ENCODE results near the gene DUSP6. TPM values are rescaled to one million over a fixed set of nuclear protein-coding genes. Genes with fewer than 3 reads are reported as not detected.

The DUSP6 gene
- total and polyA plus RNA-seq, 5 donors from 2014 or later, result 8.8 to 27.1 (median 14.1) TPM

GRCh38 chr12:89379839-89380467, 27.7 kb upstream of the DUSP6 start:
- H3K27me3 Mint-ChIP-seq, result no peaks in the 10 kb centered on the region
- Histone ChIP-seq H3K36me3 (ENCODE audit: control insufficient read depth, insufficient read depth, low read length) (no peaks in the 10 kb centered on the region), H3K27me3 (ENCODE audit: control insufficient read depth, insufficient read depth, low read length) (no peaks in the 10 kb centered on the region), H3K27ac (ENCODE audit: insufficient read depth, low read length, poor library complexity, severe bottlenecking) (no peak overlapping the region), H3K4me3 (ENCODE audit: low read depth, low read length) (no peak overlapping the region), H3K4me1 (ENCODE audit: control insufficient read depth, insufficient read depth, low read length, poor library complexity, severe bottlenecking) (no peaks in the 10 kb centered on the region), H3K9me3 (ENCODE audit: control insufficient read depth in 2 of 2, low read length in 2 of 2) (no peaks in the 10 kb centered on the region)
- H3K4me3 Mint-ChIP-seq, result no peak overlapping the region
- DNase-seq, result no peak
- H3K36me3 Mint-ChIP-seq, result no peaks in the 10 kb centered on the region
- H3K4me1 Mint-ChIP-seq, result peaks cover 10 to 33% (median 13%) of the 10 kb centered on the region in 4 donors
- H3K27ac Mint-ChIP-seq, result no peak overlapping the region
- no peak for ATAC-seq (ENCODE audit: low read depth in 2 of 2)
- no peaks in the 10 kb centered on the region for H3K9me3 Mint-ChIP-seq

GRCh38 chr12:89379148-89379838, 27.0 kb upstream of the DUSP6 start:
- Mint-ChIP-seq H3K9me3 (no peaks in the 10 kb centered on the region), H3K4me3 (no peak overlapping the region), H3K36me3 (no peaks in the 10 kb centered on the region), H3K4me1 (peaks cover 10 to 28% (median 13%) of the 10 kb centered on the region in 4 donors), H3K27ac (no peak overlapping the region), H3K27me3 (no peaks in the 10 kb centered on the region)
- Histone ChIP-seq H3K36me3 (ENCODE audit: control insufficient read depth, insufficient read depth, low read length) (no peaks in the 10 kb centered on the region), H3K27me3 (ENCODE audit: control insufficient read depth, insufficient read depth, low read length) (no peaks in the 10 kb centered on the region), H3K9me3 (ENCODE audit: control insufficient read depth in 2 of 2, low read length in 2 of 2) (no peaks in the 10 kb centered on the region), H3K4me3 (ENCODE audit: low read depth, low read length) (no peak overlapping the region), H3K4me1 (ENCODE audit: control insufficient read depth, insufficient read depth, low read length, poor library complexity, severe bottlenecking) (no peaks in the 10 kb centered on the region), H3K27ac (ENCODE audit: insufficient read depth, low read length, poor library complexity, severe bottlenecking) (no peak overlapping the region)
- ATAC-seq (ENCODE audit: low read depth in 2 of 2) (no peak), DNase-seq (no peak)

DNA sequence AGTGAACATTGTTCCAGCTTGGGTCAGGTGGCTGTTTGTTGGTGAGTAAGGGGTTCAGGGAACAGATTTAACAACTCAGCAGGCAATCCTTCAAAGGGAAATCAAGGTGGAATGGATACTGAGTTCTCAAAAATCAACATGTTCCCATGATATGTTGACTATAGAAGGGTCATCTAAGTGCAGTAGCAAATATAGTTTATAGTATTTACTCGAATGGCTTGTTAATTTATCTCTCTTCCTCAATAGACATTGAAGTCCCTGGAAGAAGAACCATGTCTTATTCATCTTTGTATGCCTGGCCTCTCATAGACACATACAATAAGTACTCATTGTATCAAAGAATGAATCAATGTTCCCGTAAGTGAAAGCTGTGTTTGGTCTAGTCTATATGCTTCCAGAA, 24.5 kb upstream of the DUSP6 start:
- Mint-ChIP-seq H3K4me3 (no peak overlapping the region), H3K9me3 (no peaks in the 10 kb centered on the region), H3K4me1 (peaks cover 3 to 8% (median 5%) of the 10 kb centered on the region in 4 donors), H3K27me3 (no peaks in the 10 kb centered on the region), H3K27ac (no peak overlapping the region), H3K36me3 (no peaks in the 10 kb centered on the region)
- no peaks in the 10 kb centered on the region for H3K36me3 ChIP-seq (ENCODE audit: control insufficient read depth, insufficient read depth, low read length)
- DNase-seq (no peak), ATAC-seq (ENCODE audit: low read depth in 2 of 2) (no peak)
- H3K4me1 ChIP-seq (ENCODE audit: control insufficient read depth, insufficient read depth, low read length, poor library complexity, severe bottlenecking), result no peaks in the 10 kb centered on the region
- no peak overlapping the region for H3K27ac ChIP-seq (ENCODE audit: insufficient read depth, low read length, poor library complexity, severe bottlenecking)
- H3K27me3 ChIP-seq (ENCODE audit: control insufficient read depth, insufficient read depth, low read length), result no peaks in the 10 kb centered on the region
- H3K4me3 ChIP-seq (ENCODE audit: low read depth, low read length), result no peak overlapping the region
- H3K9me3 ChIP-seq (ENCODE audit: control insufficient read depth in 2 of 2, low read length in 2 of 2), result no peaks in the 10 kb centered on the region

- Mint-ChIP-seq H3K4me3 (no peak overlapping the region), H3K27ac (no peak overlapping the region)
- no peak for ATAC-seq (ENCODE audit: low read depth in 2 of 2)
Measured at GRCh38 chr12:89376202-89376529, 23.9 kb upstream of the DUSP6 start.

DNA sequence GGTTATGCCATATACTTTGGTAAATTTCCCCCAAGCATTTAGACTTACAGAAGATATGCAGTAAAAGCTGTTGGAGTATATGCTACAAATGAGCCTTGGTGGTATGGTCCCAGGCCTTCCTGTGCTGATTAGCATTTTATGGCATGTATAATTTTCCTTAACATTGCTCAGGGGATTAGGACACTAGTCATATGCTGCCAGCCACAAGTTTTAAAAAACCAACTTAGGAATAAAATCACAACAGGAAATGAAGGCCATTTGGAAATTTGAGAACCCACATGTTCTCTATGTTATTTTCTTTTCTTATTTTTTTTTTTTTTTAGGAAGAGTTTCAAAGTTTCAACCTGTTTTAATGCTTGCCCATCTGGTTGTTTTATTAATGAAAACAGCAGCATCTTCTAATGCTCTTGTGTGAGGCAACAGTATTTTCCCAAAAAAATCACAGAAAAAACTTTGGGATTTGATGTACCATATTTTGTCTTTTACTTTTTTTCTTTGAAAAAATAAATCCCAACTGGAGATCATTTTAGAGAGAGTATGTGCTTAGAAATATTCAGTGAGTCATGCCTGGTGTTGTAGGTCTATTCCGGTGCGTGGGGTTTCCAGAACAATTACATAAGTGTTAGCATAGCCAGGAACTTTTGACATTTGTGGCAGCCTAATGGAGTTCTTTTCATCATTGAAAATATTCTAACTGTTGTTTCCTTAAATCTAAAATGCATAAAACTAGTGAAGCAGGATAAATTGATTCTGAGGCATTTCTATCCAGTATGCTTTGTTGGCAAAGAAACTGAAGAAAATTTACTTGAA, 21.7 kb upstream of the DUSP6 start:
- no peaks in the 10 kb centered on the region for H3K27me3 Mint-ChIP-seq
- no peaks in the 10 kb centered on the region for H3K9me3 ChIP-seq (ENCODE audit: control insufficient read depth in 2 of 2, low read length in 2 of 2)

More at GRCh38 chr12:89376202-89376529, 23.9 kb upstream of the DUSP6 start:
- no peaks in the 10 kb centered on the region for H3K9me3 ChIP-seq (ENCODE audit: control insufficient read depth in 2 of 2, low read length in 2 of 2)
- no peaks in the 10 kb centered on the region for H3K27me3 Mint-ChIP-seq
- H3K4me3 ChIP-seq (ENCODE audit: low read depth, low read length), result no peak overlapping the region
- H3K27ac ChIP-seq (ENCODE audit: insufficient read depth, low read length, poor library complexity, severe bottlenecking), result no peak overlapping the region
- no peaks in the 10 kb centered on the region for H3K27me3 ChIP-seq (ENCODE audit: control insufficient read depth, insufficient read depth, low read length)
- no peaks in the 10 kb centered on the region for H3K36me3 Mint-ChIP-seq
- H3K36me3 ChIP-seq (ENCODE audit: control insufficient read depth, insufficient read depth, low read length), result no peaks in the 10 kb centered on the region
- H3K4me1 ChIP-seq (ENCODE audit: control insufficient read depth, insufficient read depth, low read length, poor library complexity, severe bottlenecking), result no peaks in the 10 kb centered on the region
- H3K4me1 Mint-ChIP-seq, result peaks cover 2 to 9% (median 4%) of the 10 kb centered on the region in 4 donors
- DNase-seq, result no peak
- no peaks in the 10 kb centered on the region for H3K9me3 Mint-ChIP-seq

GRCh38 chr12:89372584-89373370, 20.5 kb upstream of the DUSP6 start:
- no peaks in the 10 kb centered on the region for H3K36me3 Mint-ChIP-seq
- DNase-seq, result no peak
- H3K9me3 Mint-ChIP-seq, result no peaks in the 10 kb centered on the region
- H3K27me3 Mint-ChIP-seq, result no peaks in the 10 kb centered on the region
- H3K27ac Mint-ChIP-seq, result peak overlapping the region in 1 of 3 donors; percentile 57
- no peak overlapping the region for H3K4me3 Mint-ChIP-seq
- no peaks in the 10 kb centered on the region for H3K4me1 ChIP-seq (ENCODE audit: control insufficient read depth, insufficient read depth, low read length, poor library complexity, severe bottlenecking)
- no peaks in the 10 kb centered on the region for H3K9me3 ChIP-seq (ENCODE audit: control insufficient read depth in 2 of 2, low read length in 2 of 2)
- no peaks in the 10 kb centered on the region for H3K36me3 ChIP-seq (ENCODE audit: control insufficient read depth, insufficient read depth, low read length)
- peaks cover 0 to 16% (median 3%) of the 10 kb centered on the region in 4 donors for H3K4me1 Mint-ChIP-seq
- no peaks in the 10 kb centered on the region for H3K27me3 ChIP-seq (ENCODE audit: control insufficient read depth, insufficient read depth, low read length)
- H3K4me3 ChIP-seq (ENCODE audit: low read depth, low read length), result no peak overlapping the region
- H3K27ac ChIP-seq (ENCODE audit: insufficient read depth, low read length, poor library complexity, severe bottlenecking), result no peak overlapping the region
- ATAC-seq (ENCODE audit: low read depth in 2 of 2), result no peak

More for the DNA sequence above, 21.7 kb upstream of the DUSP6 start:
- ATAC-seq (ENCODE audit: low read depth in 2 of 2) (no peak), DNase-seq (no peak)
- H3K27ac ChIP-seq (ENCODE audit: insufficient read depth, low read length, poor library complexity, severe bottlenecking), result no peak overlapping the region
- no peak overlapping the region for H3K4me3 ChIP-seq (ENCODE audit: low read depth, low read length)
- H3K4me3 Mint-ChIP-seq, result no peak overlapping the region
- no peaks in the 10 kb centered on the region for H3K36me3 Mint-ChIP-seq
- H3K4me1 Mint-ChIP-seq, result peaks cover 0 to 16% (median 4%) of the 10 kb centered on the region in 4 donors
- H3K4me1 ChIP-seq (ENCODE audit: control insufficient read depth, insufficient read depth, low read length, poor library complexity, severe bottlenecking), result no peaks in the 10 kb centered on the region
- no peak overlapping the region for H3K27ac Mint-ChIP-seq
- no peaks in the 10 kb centered on the region for H3K9me3 Mint-ChIP-seq
- H3K36me3 ChIP-seq (ENCODE audit: control insufficient read depth, insufficient read depth, low read length), result no peaks in the 10 kb centered on the region
- H3K27me3 ChIP-seq (ENCODE audit: control insufficient read depth, insufficient read depth, low read length), result no peaks in the 10 kb centered on the region

DNA sequence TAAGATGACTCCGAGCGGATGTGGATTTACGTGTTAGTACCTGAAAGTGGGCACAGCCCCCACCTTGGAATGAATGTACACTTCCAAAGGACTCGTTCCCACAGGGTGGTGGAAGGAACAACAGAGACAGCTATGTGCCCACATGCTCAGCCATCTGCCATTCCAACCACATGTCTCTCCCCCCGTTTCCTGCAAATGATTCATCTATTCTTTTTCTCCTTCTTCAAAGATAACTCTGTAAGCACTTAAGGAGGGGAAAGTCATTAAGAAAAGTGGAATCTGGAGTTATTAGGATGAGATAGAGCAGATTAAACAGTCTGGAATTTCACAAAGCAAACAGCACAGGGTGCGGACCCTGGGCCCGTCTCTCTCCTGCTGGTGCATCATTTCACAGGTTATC, 18.5 kb upstream of the DUSP6 start:
- H3K4me1 ChIP-seq (ENCODE audit: control insufficient read depth, insufficient read depth, low read length, poor library complexity, severe bottlenecking), result no peaks in the 10 kb centered on the region
- H3K27me3 ChIP-seq (ENCODE audit: control insufficient read depth, insufficient read depth, low read length), result no peaks in the 10 kb centered on the region
- no peaks in the 10 kb centered on the region for H3K9me3 Mint-ChIP-seq

More for the DNA sequence above, 18.5 kb upstream of the DUSP6 start:
- no peaks in the 10 kb centered on the region for H3K36me3 ChIP-seq (ENCODE audit: control insufficient read depth, insufficient read depth, low read length)
- Mint-ChIP-seq H3K27ac (no peak overlapping the region), H3K4me3 (no peak overlapping the region), H3K27me3 (no peaks in the 10 kb centered on the region), H3K36me3 (no peaks in the 10 kb centered on the region), H3K4me1 (peaks cover 0 to 11% (median 0%) of the 10 kb centered on the region in 4 donors)
- ATAC-seq (ENCODE audit: low read depth in 2 of 2) (no peak), DNase-seq (no peak)
- H3K4me3 ChIP-seq (ENCODE audit: low read depth, low read length), result no peak overlapping the region
- no peak overlapping the region for H3K27ac ChIP-seq (ENCODE audit: insufficient read depth, low read length, poor library complexity, severe bottlenecking)
- no peaks in the 10 kb centered on the region for H3K9me3 ChIP-seq (ENCODE audit: control insufficient read depth in 2 of 2, low read length in 2 of 2)

Data from CD4-positive, CD25-positive, alpha-beta regulatory T cell (primary cell).